Keratinocyte (primary cell): Measurements from ENCODE around the gene TIPARP. TPM values are rescaled to one million over a fixed set of nuclear protein-coding genes. Genes with fewer than 3 reads are reported as not detected.

Experiments
- DNase-seq: peaks from one replicate; pipeline ENCODE4 v3.0.0-alpha.2; 2011; ENCODE audit warnings: low read depth, missing footprints, low spot score
- FAIRE-seq: peaks from 2 replicates; lab custom pipeline; 2011; peaks lifted over from hg19 to GRCh38; lab: Jason Lieb, UNC
- H2AFZ ChIP-seq: 2 replicates; pipeline ENCODE4 v1.6.0; 2012; ENCODE audit warnings: low read length, control low read depth, inconsistent platforms; ENCODE audit not compliant: control insufficient read depth
- H3K27ac ChIP-seq: 2 replicates; pipeline ENCODE4 v1.5.1; 2011; ENCODE audit warnings: low read length; ENCODE audit not compliant: control insufficient read depth, insufficient read depth
- H3K27me3 ChIP-seq: 3 replicates; pipeline ENCODE4 v1.6.0; 2011; ENCODE audit warnings: low read length; ENCODE audit not compliant: control insufficient read depth, insufficient read depth; ENCODE audit errors: extremely low read depth
- H3K36me3 ChIP-seq, 2 experiments: 2 replicates in 1 of 2; 3 replicates in 1 of 2; pipeline ENCODE4 v1.5.1; 2011; ENCODE audit warnings: low read length in 2 of 2, mild to moderate bottlenecking in 1 of 2; ENCODE audit not compliant: control insufficient read depth in 2 of 2, insufficient read depth in 2 of 2; ENCODE audit errors: extremely low read depth in 1 of 2
- H3K4me1 ChIP-seq: 3 replicates; pipeline ENCODE4 v1.5.1; 2011; ENCODE audit warnings: low read length; ENCODE audit not compliant: control insufficient read depth, insufficient read depth; ENCODE audit errors: extremely low read depth
- H3K4me2 ChIP-seq: 3 replicates; pipeline ENCODE4 v1.6.0; 2011; ENCODE audit warnings: low read depth, low read length; ENCODE audit not compliant: control insufficient read depth, insufficient read depth; ENCODE audit errors: extremely low read depth
- H3K4me3 ChIP-seq, 3 experiments: fragments of 200-600 bp in 1 of 3; sonication (generic) in 1 of 3; 2 replicates in 2 of 3; 3 replicates in 1 of 3; pipeline ENCODE4 v1.5.1; 2011 to 2016; ENCODE audit warnings: low read length in 3 of 3, mild to moderate bottlenecking in 3 of 3, control low read depth in 2 of 3, inconsistent platforms in 1 of 3, low read depth in 1 of 3, mixed read lengths in 1 of 3, mixed run types in 1 of 3, moderate library complexity in 1 of 3; ENCODE audit not compliant: control insufficient read depth in 2 of 3, insufficient read depth in 2 of 3; ENCODE audit errors: extremely low read depth in 1 of 3
- H3K79me2 ChIP-seq: 2 replicates; pipeline ENCODE4 v1.6.0; 2012; ENCODE audit warnings: low read length; ENCODE audit not compliant: control insufficient read depth, insufficient read depth
- H3K9ac ChIP-seq: 3 replicates; pipeline ENCODE4 v1.6.0; 2011; ENCODE audit warnings: low read length; ENCODE audit not compliant: control insufficient read depth, insufficient read depth; ENCODE audit errors: extremely low read depth
- H3K9me1 ChIP-seq: 3 replicates; pipeline ENCODE4 v1.6.0; 2011; ENCODE audit warnings: low read length; ENCODE audit not compliant: control insufficient read depth, insufficient read depth; ENCODE audit errors: extremely low read depth
- H3K9me3 ChIP-seq: 2 replicates; pipeline ENCODE4 v1.5.1; 2012; ENCODE audit warnings: low read depth, low read length; ENCODE audit not compliant: control insufficient read depth
- H4K20me1 ChIP-seq: 3 replicates; pipeline ENCODE4 v1.6.0; 2011; ENCODE audit warnings: low read length; ENCODE audit not compliant: control insufficient read depth, insufficient read depth; ENCODE audit errors: extremely low read depth
- CTCF ChIP-seq, 3 experiments: IDR thresholded peaks in 1 of 3; conservative IDR thresholded peaks in 1 of 3; optimal IDR thresholded peaks in 1 of 3; 2 replicates in 2 of 3; 3 replicates in 1 of 3; pipeline versions ENCODE3 to v1.5.1; 2011; ENCODE audit warnings: low read length in 3 of 3, mild to moderate bottlenecking in 3 of 3, moderate library complexity in 2 of 3, control low read depth in 1 of 3, inconsistent platforms in 1 of 3; ENCODE audit not compliant: insufficient read depth in 2 of 3; ENCODE audit errors: extremely low read depth in 1 of 3
- EZH2 ChIP-seq: IDR thresholded peaks from one replicate; pipeline ENCODE4 v1.6.1; 2012; ENCODE audit warnings: inconsistent platforms, mild to moderate bottlenecking, low read length, moderate library complexity
- dilution Hi-C: fragments of 300-500 bp; cut with MboI; formaldehyde crosslinking; loops from one replicate; pipeline ENCODE4 v1.7.0; 2020; ENCODE audit warnings: low sequenced_read_pairs; ENCODE audit not compliant: extremely low pct_ligation_motif_present
- polyA plus RNA-seq, 5 experiments: library from polyadenylated mRNA; depleted of rRNA in 3 of 5; stranded (reverse) in 3 of 5; stranded (forward) in 1 of 5; unstranded in 1 of 5; fragments of >200 nt; gene quantifications; 1 replicate in 1 of 5; 2 replicates in 3 of 5; 3 replicates in 1 of 5; pipeline versions ENCODE4 v1.2.1 to v1.2.3, GENCODE V29; 2011 to 2012; ENCODE audit warnings: missing spikeins in 2 of 5, low read depth in 1 of 5, low replicate concordance in 1 of 5

The TIPARP gene
- polyA plus RNA-seq, 1 donor (not counting 4 experiments of a cell fraction or from before 2014, with no cell fraction given), result 62.0 TPM

GRCh38 chr3:156720826-156721225 is 46.4 kb downstream of the TIPARP start:
- dilution Hi-C loops, result no loop called here

DNA sequence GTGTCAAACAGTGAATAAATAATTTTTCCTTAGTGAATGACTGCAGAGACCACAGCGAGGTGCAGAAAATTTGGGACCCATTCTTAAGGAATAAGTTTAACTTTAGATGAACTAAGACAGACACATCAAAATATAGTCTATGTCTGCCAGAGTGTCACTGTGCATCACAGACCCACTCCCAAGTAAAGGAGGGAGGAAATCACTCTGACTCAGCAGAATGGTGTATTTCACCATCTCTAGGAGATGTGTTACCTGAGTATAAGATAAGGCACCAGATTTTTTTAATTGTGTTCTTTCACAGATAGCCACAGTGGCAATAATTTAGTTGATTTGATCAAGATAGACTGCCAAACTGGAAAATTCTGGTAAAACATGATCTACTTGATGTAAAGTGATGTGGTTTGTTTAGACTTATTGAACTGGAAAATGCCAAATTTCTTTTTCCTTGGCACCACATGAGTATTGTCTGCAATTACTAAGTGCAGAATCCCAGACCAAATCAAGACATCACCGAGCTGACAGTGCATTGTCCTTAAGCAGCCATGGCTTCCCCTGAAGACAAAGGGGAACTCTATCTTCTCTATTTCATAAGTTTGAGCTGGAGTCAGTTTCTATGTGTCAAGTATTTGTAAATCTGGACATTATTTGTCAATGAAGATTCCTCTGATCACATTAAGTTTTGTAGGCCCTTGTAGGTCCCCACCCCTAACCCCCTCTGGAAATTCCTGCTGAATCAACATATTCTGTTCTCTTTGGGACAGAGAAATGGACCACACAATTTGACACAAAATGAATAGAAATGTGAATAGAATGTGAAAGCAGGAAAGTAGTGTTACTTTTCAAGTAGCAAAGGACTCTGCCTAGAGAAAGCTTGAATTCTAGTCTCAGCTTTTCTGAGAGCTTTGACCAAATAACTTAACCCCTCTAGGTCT is 47.6 kb downstream of the TIPARP start:
- H3K9me3 ChIP-seq, result no peaks in the 10 kb centered on the region
- FAIRE-seq (no peak), DNase-seq (no peak)
- TF ChIP-seq CTCF (optimal IDR thresholded peaks at IDR 0.05 in 1 of 3, IDR thresholded peaks at IDR 0.05 in 1 of 3, conservative IDR thresholded peaks at IDR 0.05 in 1 of 3; ENCODE audit: extremely low read depth in 1 of 3, insufficient read depth in 2 of 3, low read length in 3 of 3) (no peak), EZH2 (no peak)
- H3K4me3 ChIP-seq, result no peak overlapping the region
- no peak overlapping the region for H2AFZ ChIP-seq
- dilution Hi-C loops, result no loop called here
- H3K4me1 ChIP-seq, result peaks cover 22% of the 10 kb centered on the region
- H3K27ac ChIP-seq, result peak overlapping the region; percentile 13
- H3K4me2 ChIP-seq, result no peak overlapping the region
- H3K79me2 ChIP-seq, result no peaks in the 10 kb centered on the region
- H3K36me3 ChIP-seq, result peaks cover 1 to 8% of the 10 kb centered on the region in 2 experiments
- H3K27me3 ChIP-seq, result no peaks in the 10 kb centered on the region
- no peak overlapping the region for H3K9ac ChIP-seq
- H3K9me1 ChIP-seq, result no peaks in the 10 kb centered on the region
- H4K20me1 ChIP-seq, result no peaks in the 10 kb centered on the region

More at GRCh38 chr3:156720826-156721225, 46.4 kb downstream of the TIPARP start:
- Histone ChIP-seq H4K20me1 (no peaks in the 10 kb centered on the region), H2AFZ (no peak overlapping the region), H3K27me3 (no peaks in the 10 kb centered on the region), H3K9me1 (no peaks in the 10 kb centered on the region), H3K79me2 (no peaks in the 10 kb centered on the region), H3K4me3 (no peak overlapping the region), H3K4me2 (no peak overlapping the region), H3K9me3 (no peaks in the 10 kb centered on the region), H3K9ac (no peak overlapping the region), H3K36me3 (peaks cover 2 to 11% of the 10 kb centered on the region in 2 experiments), H3K4me1 (peaks cover 17% of the 10 kb centered on the region), H3K27ac (no peak overlapping the region)
- no peak for TF ChIP-seq CTCF (optimal IDR thresholded peaks at IDR 0.05 in 1 of 3, IDR thresholded peaks at IDR 0.05 in 1 of 3, conservative IDR thresholded peaks at IDR 0.05 in 1 of 3; ENCODE audit: extremely low read depth in 1 of 3, insufficient read depth in 2 of 3, low read length in 3 of 3)
- TF ChIP-seq EZH2, result no peak
- FAIRE-seq, result no peak
- no peak for DNase-seq
